B cell (primary cell): ENCODE measurements around the gene PLEKHM2. TPM values are rescaled to one million over a fixed set of nuclear protein-coding genes. Genes with fewer than 3 reads are reported as not detected.

ENCODE experiments used
- ATAC-seq: fragments of 200-7000 bp; cut with Tn5 transposase; one replicate; pipeline ENCODE4 v1.10.0; 2021; ENCODE audit warnings: low read depth, mild to moderate bottlenecking, moderate number of reproducible peaks, moderate library complexity
- CTCF ChIA-PET: fragments of 350-600 bp; sonication (Branson Sonifier 250); formaldehyde crosslinking; loops from one replicate; lab custom pipeline; 2021; ENCODE audit warnings: antibody characterized with exemption, inconsistent platforms; lab: Charles Lee
- POLR2A ChIA-PET: fragments of 350-600 bp; sonication (Branson Sonifier 250); formaldehyde crosslinking; loops from one replicate; lab custom pipeline; 2021; ENCODE audit warnings: antibody characterized with exemption; lab: Charles Lee
- DNase-seq: peaks from one replicate; pipeline ENCODE4 v3.0.0; 2013
- H2AFZ ChIP-seq: 2 replicates; pipeline ENCODE4 v1.6.1; 2012; ENCODE audit warnings: mild to moderate bottlenecking, low read depth, low read length; ENCODE audit not compliant: insufficient read depth, poor library complexity, severe bottlenecking
- H3K27ac ChIP-seq, 2 donors: 1 replicate in 1 of 2; 2 replicates in 1 of 2; pipeline ENCODE4 v1.5.1; 2012 to 2013; ENCODE audit warnings: low read length in 2 of 2, mild to moderate bottlenecking in 2 of 2, moderate library complexity in 1 of 2
- H3K27me3 ChIP-seq, 4 experiments: fragments of 200-600 bp in 1 of 4; sonication (generic) in 1 of 4; replicated peaks in 1 of 4; 1 replicate in 2 of 4; 2 replicates in 2 of 4; pipeline versions ENCODE4 v1.6.1 to v1.7.0; 2013 to 2016; ENCODE audit warnings: low read length in 3 of 4, mild to moderate bottlenecking in 2 of 4, mixed read lengths in 1 of 4, moderate library complexity in 1 of 4; ENCODE audit not compliant: insufficient read depth in 4 of 4, control insufficient read depth in 3 of 4; ENCODE audit errors: control extremely low read depth in 1 of 4
- H3K36me3 ChIP-seq, 2 experiments: replicated peaks in 1 of 2; 1 replicate in 1 of 2; 2 replicates in 1 of 2; pipeline versions ENCODE4 v1.6.1 to v1.7.1; 2013; ENCODE audit warnings: low read length in 1 of 2; ENCODE audit not compliant: insufficient read depth in 2 of 2, control insufficient read depth in 1 of 2; ENCODE audit errors: control extremely low read depth in 1 of 2, extremely low read depth in 1 of 2
- H3K4me1 ChIP-seq, 2 donors: fragments of 200-600 bp in 1 of 2; sonication (generic) in 1 of 2; 1 replicate in 1 of 2; 2 replicates in 1 of 2; pipeline versions ENCODE4 v1.5.1 to v1.6.1; 2013 to 2017; ENCODE audit warnings: low read length in 2 of 2; ENCODE audit not compliant: control insufficient read depth in 2 of 2, insufficient read depth in 2 of 2
- H3K4me2 ChIP-seq: replicated peaks from 2 replicates; pipeline ENCODE3; 2012; ENCODE audit warnings: mild to moderate bottlenecking, low read depth, low read length; ENCODE audit not compliant: poor library complexity, severe bottlenecking
- H3K4me3 ChIP-seq, 5 experiments: fragments of 200-600 bp in 1 of 5; sonication (generic) in 1 of 5; 1 replicate in 3 of 5; 2 replicates in 2 of 5; pipeline versions ENCODE4 v1.5.1 to v1.7.0; 2011 to 2016; ENCODE audit warnings: low read length in 4 of 5, mild to moderate bottlenecking in 4 of 5, low read depth in 2 of 5, control low read depth in 1 of 5, moderate library complexity in 1 of 5; ENCODE audit not compliant: insufficient read depth in 1 of 5; ENCODE audit errors: control extremely low read depth in 1 of 5, extremely low read depth in 1 of 5
- H3K79me2 ChIP-seq: fragments of 200-600 bp; sonication (generic); one replicate; pipeline ENCODE4 v1.6.0; 2016; ENCODE audit warnings: low read length; ENCODE audit not compliant: control insufficient read depth, insufficient read depth
- H3K9ac ChIP-seq: fragments of 200-600 bp; sonication (generic); 2 replicates; pipeline ENCODE4 v1.6.1; 2017; ENCODE audit warnings: mild to moderate bottlenecking, low read length, moderate library complexity
- H3K9me3 ChIP-seq, 3 donors: one replicate each; pipeline versions ENCODE4 v1.6.1 to v1.7.1; 2013; ENCODE audit warnings: low read length in 2 of 3; ENCODE audit not compliant: control insufficient read depth in 2 of 3, insufficient read depth in 1 of 3; ENCODE audit errors: control extremely low read depth in 1 of 3
- H4K20me1 ChIP-seq: 2 replicates; pipeline ENCODE4 v1.6.0; 2012; ENCODE audit warnings: mild to moderate bottlenecking, low read length; ENCODE audit not compliant: insufficient read depth, control insufficient read depth, poor library complexity, severe bottlenecking
- H3K27ac Mint-ChIP-seq: one replicate; pipeline ENCODE4 v1.8.0; 2021; ENCODE audit warnings: mixed read lengths
- H3K27me3 Mint-ChIP-seq: one replicate; pipeline ENCODE4 v1.8.0; 2021; ENCODE audit warnings: mixed read lengths
- H3K4me1 Mint-ChIP-seq: one replicate; pipeline ENCODE4 v1.8.0; 2021; ENCODE audit warnings: mixed read lengths
- H3K4me3 Mint-ChIP-seq: one replicate; pipeline ENCODE4 v1.8.0; 2021; ENCODE audit warnings: mixed read lengths
- H3K9me3 Mint-ChIP-seq: one replicate; pipeline ENCODE4 v1.8.0; 2022; ENCODE audit warnings: mixed read lengths; ENCODE audit not compliant: insufficient read depth
- EZH2 ChIP-seq: IDR thresholded peaks from 2 replicates; pipeline ENCODE4 v1.6.1; 2012; ENCODE audit warnings: borderline replicate concordance, low read depth, mild to moderate bottlenecking, moderate library complexity, low read length; ENCODE audit not compliant: insufficient read depth, poor library complexity, severe bottlenecking
- WGBS: methylation state at CpG from one replicate; pipeline ENCODE4 v1.1.5; 2013; ENCODE audit warnings: missing lambda C conversion rate; ENCODE audit not compliant: insufficient coverage; 5-methylcytosine and 5-hydroxymethylcytosine counted together
- intact Hi-C: fragments of 100-400 bp; cut with micrococcal nuclease; formaldehyde crosslinking; loops from one replicate; pipeline ENCODE4 v1.10.0; 2022
- polyA plus RNA-seq: library from polyadenylated mRNA; depleted of rRNA; stranded (reverse); fragments of >200 nt; gene quantifications from 2 replicates; pipeline ENCODE4 v1.2.3, GENCODE V29; 2012
- total RNA-seq, 2 donors: library from RNA; stranded (reverse); fragments of 120-200 nt in 1 of 2; gene quantifications; 1 replicate in 1 of 2; 2 replicates in 1 of 2; pipeline versions ENCODE4 v1.2.3 to v1.2.4, GENCODE V29; 2013 to 2022
- TF ChIP-seq, protein P1 (sequence below): fragments of 200-600 bp; IDR thresholded peaks from one replicate; pipeline ENCODE4 v1.8.0; 2022; ENCODE audit warnings: antibody characterized with exemption, mild to moderate bottlenecking

PLEKHM2 gene
- total and polyA plus RNA-seq, 2 donors (not counting 1 experiment from before 2014, with no cell fraction given): 99.7 to 120 TPM

DNA sequence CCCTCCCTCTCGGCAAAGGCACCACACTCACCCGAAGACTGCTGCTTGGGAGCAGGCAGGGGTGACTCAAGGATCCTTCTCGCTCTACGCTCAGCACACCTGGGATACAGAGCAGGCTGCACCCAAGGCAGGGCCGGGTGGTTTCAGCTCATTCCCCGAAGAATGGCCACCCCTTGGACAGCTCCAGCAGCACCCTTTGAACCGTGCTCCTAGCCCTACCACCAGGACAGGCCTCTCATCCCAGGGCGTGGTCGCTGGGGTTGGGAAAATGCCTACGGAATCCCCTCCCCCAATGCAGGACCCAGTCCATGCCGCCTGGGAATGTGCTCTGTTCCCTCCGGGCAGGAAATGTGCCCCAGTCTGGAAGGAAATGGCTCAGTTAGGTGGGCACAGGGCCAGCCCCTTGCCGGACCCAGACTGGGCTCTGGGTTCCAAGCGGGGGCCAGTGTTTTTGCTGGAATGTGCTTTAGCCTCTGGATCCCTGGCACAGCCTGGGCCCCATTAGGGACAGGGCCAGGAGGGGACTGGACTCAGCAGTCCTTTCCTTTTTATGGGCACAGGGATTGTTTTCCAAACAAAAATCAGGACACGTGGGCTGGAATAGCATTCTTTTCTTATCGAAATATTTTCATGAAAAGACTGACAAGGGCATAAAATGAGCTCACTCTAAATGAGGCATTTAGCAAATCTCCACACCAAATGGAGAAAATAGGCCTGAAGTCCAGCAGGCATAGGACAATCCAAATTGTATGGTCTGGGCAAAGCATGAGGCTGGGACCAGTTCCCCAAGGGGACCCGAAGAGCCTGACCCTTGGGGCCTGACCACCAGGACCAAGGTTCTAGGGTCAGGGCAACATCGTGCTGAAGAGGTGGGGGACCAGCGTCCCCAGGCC, 65.5 kb downstream of the PLEKHM2 start:
- H3K4me3 ChIP-seq: no peak overlapping the region
- no peaks in the 10 kb centered on the region for H3K36me3 ChIP-seq
- H3K9ac ChIP-seq: no peak overlapping the region
- Mint-ChIP-seq H3K4me1 (no peaks in the 10 kb centered on the region), H3K27me3 (peaks cover 6% of the 10 kb centered on the region), H3K27ac (no peak overlapping the region), H3K4me3 (no peak overlapping the region), H3K9me3 (no peaks in the 10 kb centered on the region)
- 85% methylated on average over 19 of the region's 19 CpGs for WGBS
- TF ChIP-seq, protein P1, sequence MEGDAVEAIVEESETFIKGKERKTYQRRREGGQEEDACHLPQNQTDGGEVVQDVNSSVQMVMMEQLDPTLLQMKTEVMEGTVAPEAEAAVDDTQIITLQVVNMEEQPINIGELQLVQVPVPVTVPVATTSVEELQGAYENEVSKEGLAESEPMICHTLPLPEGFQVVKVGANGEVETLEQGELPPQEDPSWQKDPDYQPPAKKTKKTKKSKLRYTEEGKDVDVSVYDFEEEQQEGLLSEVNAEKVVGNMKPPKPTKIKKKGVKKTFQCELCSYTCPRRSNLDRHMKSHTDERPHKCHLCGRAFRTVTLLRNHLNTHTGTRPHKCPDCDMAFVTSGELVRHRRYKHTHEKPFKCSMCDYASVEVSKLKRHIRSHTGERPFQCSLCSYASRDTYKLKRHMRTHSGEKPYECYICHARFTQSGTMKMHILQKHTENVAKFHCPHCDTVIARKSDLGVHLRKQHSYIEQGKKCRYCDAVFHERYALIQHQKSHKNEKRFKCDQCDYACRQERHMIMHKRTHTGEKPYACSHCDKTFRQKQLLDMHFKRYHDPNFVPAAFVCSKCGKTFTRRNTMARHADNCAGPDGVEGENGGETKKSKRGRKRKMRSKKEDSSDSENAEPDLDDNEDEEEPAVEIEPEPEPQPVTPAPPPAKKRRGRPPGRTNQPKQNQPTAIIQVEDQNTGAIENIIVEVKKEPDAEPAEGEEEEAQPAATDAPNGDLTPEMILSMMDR: no peak
- TF ChIP-seq EZH2: no peak
- intact Hi-C loops: no loop called here
- H3K9me3 ChIP-seq: no peaks in the 10 kb centered on the region
- no peaks in the 10 kb centered on the region for H4K20me1 ChIP-seq
- ChIA-PET CTCF (interaction anchor here (0.7 kb wide), 1 partner anchor 26 kb away, joined by 3 read pairs; no protein-coding TSS in a partner anchor), POLR2A (no interaction called here)
- no peak for DNase-seq
- no peak for ATAC-seq
- H3K27me3 ChIP-seq: peaks cover 0 to 3% (median 0%) of the 10 kb centered on the region in 4 experiments
- no peak overlapping the region for H3K27ac ChIP-seq
- H2AFZ ChIP-seq: no peak overlapping the region
- H3K4me1 ChIP-seq: no peaks in the 10 kb centered on the region
- no peak overlapping the region for H3K4me2 ChIP-seq
- H3K79me2 ChIP-seq: no peaks in the 10 kb centered on the region

DNA sequence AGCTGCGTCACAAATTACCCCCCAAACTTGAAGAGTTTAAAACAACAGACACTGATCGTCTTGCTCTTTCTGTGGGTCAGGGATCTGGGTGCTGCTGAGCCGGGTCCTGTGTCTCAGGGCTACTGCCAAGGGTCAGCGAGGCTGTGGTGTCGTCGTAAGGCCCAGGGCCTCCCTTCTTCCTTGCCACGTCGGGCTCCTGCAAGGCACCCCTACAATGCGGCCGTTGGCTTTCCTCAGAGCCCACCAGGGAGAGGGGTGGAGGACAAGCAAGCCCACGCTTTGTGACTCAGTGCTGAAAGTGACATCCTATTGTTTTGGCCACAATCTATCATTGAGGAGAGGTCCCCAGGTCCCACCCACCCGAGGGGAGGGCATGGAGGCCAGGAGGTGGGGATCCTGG, 66.8 kb downstream of the PLEKHM2 start:
- H2AFZ ChIP-seq: no peak overlapping the region
- H3K9ac ChIP-seq: no peak overlapping the region
- H3K27ac Mint-ChIP-seq: no peak overlapping the region
- H3K36me3 ChIP-seq: no peaks in the 10 kb centered on the region
- H3K9me3 ChIP-seq: no peaks in the 10 kb centered on the region
- H3K4me2 ChIP-seq: no peak overlapping the region
- DNase-seq: no peak
- no peaks in the 10 kb centered on the region for H4K20me1 ChIP-seq
- peaks cover 0 to 12% (median 5%) of the 10 kb centered on the region in 4 experiments for H3K27me3 ChIP-seq
- WGBS: 91% methylated on average over 10 of the region's 12 CpGs
- ChIA-PET CTCF (no interaction called here), POLR2A (no interaction called here)
- no peaks in the 10 kb centered on the region for H3K9me3 Mint-ChIP-seq
- H3K27me3 Mint-ChIP-seq: peaks cover 16% of the 10 kb centered on the region
- H3K4me1 Mint-ChIP-seq: peaks cover 1% of the 10 kb centered on the region
- TF ChIP-seq, protein P1: no peak
- TF ChIP-seq EZH2: no peak
- ATAC-seq: no peak
- H3K4me1 ChIP-seq: no peaks in the 10 kb centered on the region
- no peak overlapping the region for H3K4me3 ChIP-seq
- H3K79me2 ChIP-seq: no peaks in the 10 kb centered on the region
- no peak overlapping the region for H3K27ac ChIP-seq
- H3K4me3 Mint-ChIP-seq: no peak overlapping the region
- intact Hi-C loops: no loop called here
